Measurements from ENCODE around the gene EDRF1.

DNA sequence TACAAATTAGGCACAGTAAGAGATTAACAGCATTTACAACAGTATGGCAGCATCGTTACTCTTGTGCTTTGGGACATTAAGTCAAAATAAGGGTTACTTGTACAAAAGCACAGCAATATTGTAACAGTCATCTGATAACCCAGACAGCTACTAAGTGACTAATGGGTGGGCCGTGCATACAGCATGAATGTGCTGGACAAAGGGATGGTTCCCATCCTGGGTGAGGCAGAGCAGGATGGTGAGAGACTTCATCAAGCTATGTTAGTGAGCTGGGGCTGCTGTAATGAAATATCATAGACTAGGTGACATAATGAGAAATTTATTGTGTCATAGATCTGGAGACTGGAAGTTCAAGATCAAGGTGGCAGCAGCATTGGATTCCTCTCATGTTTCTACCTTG is 25.4 kb downstream of the EDRF1 start:
- TF ChIP-seq ZNF302 (tag by site-specific recombination; IDR thresholded peaks at IDR 0.05; ENCODE audit: low read depth) (no peak), ZBTB21 (tag by site-specific recombination; IDR thresholded peaks at IDR 0.05) (no peak), ZNF350 (tag by site-specific recombination; IDR thresholded peaks at IDR 0.05) (no peak)
- TF ChIP-seq, protein P1, sequence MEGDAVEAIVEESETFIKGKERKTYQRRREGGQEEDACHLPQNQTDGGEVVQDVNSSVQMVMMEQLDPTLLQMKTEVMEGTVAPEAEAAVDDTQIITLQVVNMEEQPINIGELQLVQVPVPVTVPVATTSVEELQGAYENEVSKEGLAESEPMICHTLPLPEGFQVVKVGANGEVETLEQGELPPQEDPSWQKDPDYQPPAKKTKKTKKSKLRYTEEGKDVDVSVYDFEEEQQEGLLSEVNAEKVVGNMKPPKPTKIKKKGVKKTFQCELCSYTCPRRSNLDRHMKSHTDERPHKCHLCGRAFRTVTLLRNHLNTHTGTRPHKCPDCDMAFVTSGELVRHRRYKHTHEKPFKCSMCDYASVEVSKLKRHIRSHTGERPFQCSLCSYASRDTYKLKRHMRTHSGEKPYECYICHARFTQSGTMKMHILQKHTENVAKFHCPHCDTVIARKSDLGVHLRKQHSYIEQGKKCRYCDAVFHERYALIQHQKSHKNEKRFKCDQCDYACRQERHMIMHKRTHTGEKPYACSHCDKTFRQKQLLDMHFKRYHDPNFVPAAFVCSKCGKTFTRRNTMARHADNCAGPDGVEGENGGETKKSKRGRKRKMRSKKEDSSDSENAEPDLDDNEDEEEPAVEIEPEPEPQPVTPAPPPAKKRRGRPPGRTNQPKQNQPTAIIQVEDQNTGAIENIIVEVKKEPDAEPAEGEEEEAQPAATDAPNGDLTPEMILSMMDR (tag by site-specific recombination; IDR thresholded peaks at IDR 0.05) = no peak

All from HEK293 (cell line).